ENCODE measurements around the gene ECT2.
"Not testable (repeated sequence)": the region's sequence is repeated elsewhere in the genome, so short reads cannot be mapped to it uniquely, and the experiment has no call there.

Gene ECT2

DNA sequence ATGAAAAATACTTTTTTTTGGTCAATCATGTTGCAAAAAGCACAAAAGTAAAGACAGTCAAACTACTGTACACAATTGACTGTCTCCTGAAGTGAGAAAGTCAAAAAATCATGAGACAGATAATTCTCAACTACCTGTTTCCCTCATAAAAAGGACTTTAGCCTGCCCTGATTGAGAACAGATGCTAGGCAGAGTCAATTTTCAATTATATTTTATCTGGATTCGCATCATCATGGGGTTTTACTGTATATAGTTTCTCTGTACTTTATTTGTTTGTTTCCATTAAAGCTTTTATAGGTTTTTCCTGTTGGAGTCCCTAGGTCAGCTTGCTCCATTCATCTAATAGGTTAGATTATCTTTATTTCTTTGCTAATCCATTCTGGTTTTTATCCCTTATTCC, 53.8 kb downstream of the ECT2 start:
- DNase-seq: no peak

GRCh38 chr3:172808969-172809546, 58.5 kb downstream of the ECT2 start:
- peak in 1 of 56 donors; percentile 13 for DNase-seq

GRCh38 chr3:172811099-172811498, 60.6 kb downstream of the ECT2 start:
- no peak for DNase-seq

- DNase-seq: no peak
These were observed 62.9 kb downstream of the ECT2 start for GRCh38 chr3:172813462-172813861.

DNA sequence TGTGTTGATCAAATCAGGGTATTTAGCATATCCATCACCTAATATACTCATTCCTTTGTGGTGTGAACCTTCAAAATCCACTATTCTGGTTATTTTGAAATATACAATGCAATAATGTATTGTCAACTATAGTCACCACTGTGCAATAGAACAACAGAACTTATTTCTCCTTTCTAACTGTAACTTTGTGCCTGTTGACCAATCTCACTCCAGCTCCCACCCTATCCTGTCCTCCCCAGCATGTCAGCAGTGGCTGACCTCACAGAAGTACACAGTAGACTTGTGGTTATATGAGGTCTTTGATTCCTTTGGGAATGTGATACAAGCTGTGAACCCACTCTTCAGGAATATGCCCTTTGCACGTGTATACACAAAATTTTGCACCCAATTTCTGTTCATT, 64.2 kb downstream of the ECT2 start:
- no peak for DNase-seq

DNA sequence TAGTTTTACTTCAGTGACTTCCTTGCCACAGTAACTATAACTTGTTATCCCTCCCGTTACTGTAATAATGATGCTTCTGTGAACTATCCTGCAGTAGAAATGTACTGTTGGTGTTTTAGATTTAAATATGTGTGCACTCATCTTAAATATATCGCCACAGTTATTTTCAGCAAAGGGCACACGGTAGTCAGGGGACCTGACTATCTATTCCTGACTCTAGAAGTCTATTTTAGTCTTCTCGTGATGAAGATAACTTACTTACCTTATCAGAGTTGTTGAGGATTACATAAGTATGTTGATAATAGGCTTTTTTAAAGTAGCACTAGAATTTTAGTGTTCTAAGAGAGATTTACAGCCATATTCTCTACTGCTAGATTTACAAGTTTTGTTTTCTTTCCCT, 65.3 kb downstream of the ECT2 start:
- no peak for DNase-seq

GRCh38 chr3:172816281-172816680, 65.8 kb downstream of the ECT2 start:
- no peak for DNase-seq

GRCh38 chr3:172816968-172817367, 66.4 kb downstream of the ECT2 start:
- no peak for DNase-seq

DNA sequence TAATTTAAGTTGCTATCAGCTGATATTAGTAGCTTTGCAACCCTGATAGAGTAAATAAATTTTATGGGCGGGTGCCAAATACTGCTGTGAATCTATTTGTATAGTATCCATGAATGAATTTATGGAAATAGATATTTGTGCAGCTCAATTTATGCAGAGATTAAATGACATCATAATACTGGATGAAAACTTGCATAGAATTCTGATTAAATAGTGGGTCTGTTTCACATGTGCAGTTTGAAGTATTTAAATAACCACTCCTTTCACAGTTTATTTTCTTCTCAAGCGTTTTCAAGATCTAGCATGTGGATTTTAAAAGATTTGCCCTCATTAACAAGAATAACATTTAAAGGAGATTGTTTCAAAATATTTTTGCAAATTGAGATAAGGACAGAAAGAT, 70.0 kb downstream of the ECT2 start:
- DNase-seq: no peak

GRCh38 chr3:172824229-172824628, 73.7 kb downstream of the ECT2 start:
- DNase-seq: no peak

- not testable (repeated sequence) for DNase-seq
These were observed 76.7 kb downstream of the ECT2 start for GRCh38 chr3:172827231-172827630.

GRCh38 chr3:172832983-172833382, 82.5 kb downstream of the ECT2 start:
- DNase-seq: no peak

- peak in 10 of 56 donors; percentile 0 to 68 (median 3) for DNase-seq
These were observed 86.0 kb downstream of the ECT2 start for GRCh38 chr3:172836390-172836997.

- DNase-seq: no peak
These were observed 89.2 kb downstream of the ECT2 start for GRCh38 chr3:172839679-172840078.

GRCh38 chr3:172840463-172840862, 89.9 kb downstream of the ECT2 start:
- no peak for DNase-seq

- no peak for DNase-seq
These were observed 90.4 kb downstream of the ECT2 start for GRCh38 chr3:172840913-172841312.

DNA sequence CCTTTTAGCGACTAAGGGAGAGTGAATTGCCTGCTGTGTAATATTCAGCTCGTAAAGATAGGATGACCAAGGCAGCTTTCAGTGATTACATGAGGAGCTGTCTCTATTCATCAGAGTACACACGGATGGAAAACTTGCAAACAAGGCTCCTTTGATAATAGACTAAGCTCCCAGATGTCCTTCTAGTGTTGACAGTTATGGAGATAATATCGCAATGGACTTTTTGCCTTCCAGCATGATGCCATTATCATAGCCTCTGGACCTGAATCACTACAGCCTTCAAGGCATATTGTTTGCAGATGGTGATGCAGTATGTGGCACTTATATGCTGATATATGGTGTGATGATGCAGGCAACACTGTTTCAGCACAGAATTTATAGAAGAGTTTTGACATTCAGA, 93.9 kb downstream of the ECT2 start:
- DNase-seq: no peak

DNA sequence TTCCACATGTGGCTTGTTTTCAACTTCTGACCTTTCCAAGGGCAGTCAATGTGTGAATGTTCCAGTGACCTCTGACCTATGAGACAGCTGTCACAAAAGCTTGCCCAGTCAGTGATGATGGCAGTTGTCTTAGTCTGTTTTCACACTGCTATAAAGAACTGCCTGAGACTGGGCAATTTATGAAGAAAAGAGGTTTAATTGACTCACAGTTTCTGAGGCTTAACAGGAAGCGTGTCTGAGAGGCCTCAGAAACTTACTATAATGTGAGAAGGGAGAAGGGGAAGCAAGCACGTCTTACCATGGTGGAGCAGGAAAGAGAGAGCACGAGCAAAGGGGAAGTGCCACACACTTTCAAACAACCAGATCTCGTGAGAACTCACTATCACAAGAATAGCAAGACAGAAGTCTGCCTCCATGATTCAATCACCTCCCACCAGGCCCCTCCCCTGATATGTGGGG, 95.6 kb downstream of the ECT2 start:
- DNase-seq: no peak

- no peak for DNase-seq
These were observed 96.2 kb downstream of the ECT2 start for GRCh38 chr3:172846706-172847105.

GRCh38 chr3:172847292-172847691, 96.8 kb downstream of the ECT2 start:
- no peak for DNase-seq

DNA sequence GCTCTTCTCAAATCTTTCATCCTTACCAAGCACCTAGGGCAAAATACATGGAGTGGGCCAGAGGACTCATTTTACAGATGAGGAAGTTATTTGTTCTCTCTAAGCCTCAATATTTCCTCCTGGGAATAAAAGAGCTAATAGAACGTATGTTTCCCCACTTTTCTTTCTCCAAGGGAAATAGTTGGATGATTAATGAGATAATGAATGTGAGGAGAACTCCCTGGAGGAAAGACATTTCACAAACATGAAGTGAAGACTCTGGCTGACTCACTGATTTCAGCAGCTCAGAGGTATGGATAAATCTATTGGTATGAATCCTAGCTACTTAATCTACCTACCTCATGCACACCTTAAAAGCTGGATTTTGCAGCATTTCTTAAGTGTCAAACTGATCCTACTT, 98.4 kb downstream of the ECT2 start:
- no peak for DNase-seq

DNA sequence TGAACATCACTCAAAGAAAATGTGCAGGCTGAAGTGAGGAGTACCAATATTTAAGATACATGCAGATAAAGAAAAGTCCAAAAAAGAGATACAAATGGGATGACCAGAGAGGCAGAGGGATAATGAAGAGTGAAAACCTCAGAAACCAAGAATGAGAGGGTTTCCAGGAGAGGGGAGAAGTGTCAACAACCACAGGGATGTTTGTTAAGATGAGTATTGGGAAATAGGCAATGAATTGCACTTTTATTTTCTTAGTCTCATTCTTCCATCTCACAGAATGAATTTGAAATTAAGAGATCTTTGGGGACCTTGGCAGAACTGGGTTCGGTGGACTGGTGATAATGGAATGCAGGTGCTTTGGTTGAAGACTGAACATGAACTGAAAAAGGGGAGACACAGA, 102.5 kb downstream of the ECT2 start:
- DNase-seq: no peak

DNA sequence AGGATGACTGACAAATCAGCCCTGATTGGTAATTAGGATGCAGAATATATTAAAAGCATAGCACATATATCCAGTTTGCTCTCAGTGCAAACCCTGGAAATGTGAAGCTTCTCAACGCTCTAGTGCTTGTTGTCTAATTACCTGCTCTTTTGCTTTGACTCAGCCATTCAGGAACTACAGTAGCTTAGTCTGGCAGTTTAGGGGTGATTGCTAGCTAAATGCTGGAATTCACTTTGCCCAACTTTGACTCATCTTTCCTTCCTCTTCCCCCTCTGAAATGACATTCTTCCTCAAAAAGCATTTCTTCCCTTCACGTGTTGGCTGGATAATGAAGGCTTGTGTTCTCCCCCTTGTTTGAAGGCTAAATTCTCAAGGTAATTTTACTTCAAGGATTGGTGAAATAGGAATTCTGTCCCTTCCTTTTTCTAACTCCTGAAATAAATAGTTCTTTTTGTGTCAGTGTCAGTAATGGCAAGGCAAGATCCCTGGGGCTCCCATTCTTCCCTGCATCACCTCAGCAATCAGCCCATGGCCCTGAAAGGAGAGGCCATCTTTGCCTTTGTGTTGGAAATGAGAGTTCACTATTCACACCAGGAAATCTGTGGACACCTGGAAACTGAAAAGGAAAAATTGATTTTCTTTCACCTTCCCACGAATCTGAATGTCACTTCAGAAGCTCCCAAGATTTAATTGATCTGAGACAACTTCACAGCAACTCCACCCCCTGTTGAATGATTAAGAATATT, 103.6 kb downstream of the ECT2 start:
- no peak for DNase-seq
